WTC11 (cell line): ENCODE results near the gene ARHGAP45. TPM values are rescaled to one million over a fixed set of nuclear protein-coding genes. Genes with fewer than 3 reads are reported as not detected.

Experiments
- ATAC-seq: fragments of 200-7000 bp; cut with Tn5 transposase; 2 replicates; pipeline ENCODE4 v1.10.0; 2021; ENCODE audit warnings: mild to moderate bottlenecking, moderate library complexity
- CTCF ChIA-PET: fragments of 300-600 bp; sonication (Branson Sonifier 250); formaldehyde crosslinking; loops from one replicate; lab custom pipeline; 2021; ENCODE audit warnings: antibody characterized with exemption; lab: Charles Lee
- POLR2A ChIA-PET: fragments of 350-600 bp; sonication (Branson Sonifier 250); formaldehyde crosslinking; loops from one replicate; lab custom pipeline; 2021; ENCODE audit warnings: antibody characterized with exemption; lab: Charles Lee
- DNase-seq: peaks from one replicate; pipeline ENCODE4 v3.0.0; 2021; ENCODE audit warnings: low spot score
- H3K27ac Mint-ChIP-seq: 2 replicates; pipeline ENCODE4 v1.8.0; 2021; ENCODE audit warnings: mixed read lengths
- H3K27me3 Mint-ChIP-seq: 2 replicates; pipeline ENCODE4 v1.8.0; 2021; ENCODE audit warnings: low read depth, mild to moderate bottlenecking, moderate library complexity, mixed read lengths
- H3K36me3 Mint-ChIP-seq: 2 replicates; pipeline ENCODE4 v1.8.0; 2021; ENCODE audit warnings: mixed read lengths
- H3K4me1 Mint-ChIP-seq: 2 replicates; pipeline ENCODE4 v1.8.0; 2022; ENCODE audit warnings: mixed read lengths
- H3K4me3 Mint-ChIP-seq: 2 replicates; pipeline ENCODE4 v1.8.0; 2021; ENCODE audit warnings: mild to moderate bottlenecking, moderate library complexity, mixed read lengths
- H3K9me3 Mint-ChIP-seq: 2 replicates; pipeline ENCODE4 v1.8.0; 2021; ENCODE audit warnings: mixed read lengths
- CREB1 ChIP-seq: sonication (generic); formaldehyde crosslinking; IDR thresholded peaks from 2 replicates; pipeline ENCODE4 v1.8.0; 2023; ENCODE audit warnings: mild to moderate bottlenecking, missing genetic modification reagents
- FOXJ3 ChIP-seq: sonication (generic); formaldehyde crosslinking; IDR thresholded peaks from 2 replicates; pipeline ENCODE4 v1.9.0; 2021; ENCODE audit warnings: missing genetic modification reagents, mild to moderate bottlenecking, borderline replicate concordance
- JAZF1 ChIP-seq: fragments of 250-450 bp; sonication (Bioruptor Pico); IDR thresholded peaks from 2 replicates; pipeline ENCODE4 v1.9.0; 2021; ENCODE audit warnings: moderate library complexity, mild to moderate bottlenecking, inconsistent platforms
- MLX ChIP-seq: sonication (generic); formaldehyde crosslinking; IDR thresholded peaks from 2 replicates; pipeline ENCODE4 v1.8.1; 2023; ENCODE audit warnings: mild to moderate bottlenecking, missing genetic modification reagents, moderate library complexity
- MXD4 ChIP-seq: fragments of 250-450 bp; sonication (Bioruptor Pico); IDR thresholded peaks from 2 replicates; pipeline ENCODE4 v1.8.0; 2021; ENCODE audit warnings: mild to moderate bottlenecking, moderate library complexity, borderline replicate concordance
- NFATC4 ChIP-seq: fragments of 250-450 bp; sonication (Bioruptor Pico); IDR thresholded peaks from 2 replicates; pipeline ENCODE4 v1.9.0; 2021; ENCODE audit warnings: mild to moderate bottlenecking
- NFYB ChIP-seq: sonication (generic); formaldehyde crosslinking; conservative IDR thresholded peaks from 2 replicates; pipeline ENCODE4 v1.8.0; 2022; ENCODE audit warnings: low read depth, missing genetic modification reagents
- NR3C1 ChIP-seq: sonication (generic); formaldehyde crosslinking; conservative IDR thresholded peaks from 2 replicates; pipeline ENCODE4 v1.8.1; 2023; ENCODE audit warnings: low read depth, mild to moderate bottlenecking, missing genetic modification reagents
- OVOL2 ChIP-seq: fragments of 250-450 bp; sonication (Bioruptor Pico); IDR thresholded peaks from 2 replicates; pipeline ENCODE4 v1.9.0; 2021; ENCODE audit warnings: mild to moderate bottlenecking, borderline replicate concordance
- PRRX2 ChIP-seq: fragments of 250-450 bp; sonication (Bioruptor Pico); IDR thresholded peaks from 2 replicates; pipeline ENCODE4 v1.8.0; 2021; ENCODE audit warnings: mild to moderate bottlenecking
- RELA ChIP-seq: sonication (generic); formaldehyde crosslinking; IDR thresholded peaks from 2 replicates; pipeline ENCODE4 v1.8.1; 2022; ENCODE audit warnings: missing genetic modification reagents, mild to moderate bottlenecking, borderline replicate concordance
- SMAD3 ChIP-seq: sonication (generic); formaldehyde crosslinking; IDR thresholded peaks from 2 replicates; pipeline ENCODE4 v1.8.0; 2022; ENCODE audit warnings: missing genetic modification reagents, mild to moderate bottlenecking, borderline replicate concordance
- SMAD4 ChIP-seq: sonication (generic); formaldehyde crosslinking; IDR thresholded peaks from 2 replicates; pipeline ENCODE4 v1.8.0; 2022; ENCODE audit warnings: mild to moderate bottlenecking, missing genetic modification reagents
- TEAD1 ChIP-seq: sonication (generic); formaldehyde crosslinking; IDR thresholded peaks from 2 replicates; pipeline ENCODE4 v1.8.0; 2022; ENCODE audit warnings: mild to moderate bottlenecking, missing genetic modification reagents
- TEAD4 ChIP-seq: sonication (generic); formaldehyde crosslinking; IDR thresholded peaks from 2 replicates; pipeline ENCODE4 v1.8.0; 2022; ENCODE audit warnings: mild to moderate bottlenecking, missing genetic modification reagents
- USF1 ChIP-seq: sonication (generic); formaldehyde crosslinking; IDR thresholded peaks from 2 replicates; pipeline ENCODE4 v1.8.0; 2022; ENCODE audit warnings: mild to moderate bottlenecking, missing genetic modification reagents
- ZBTB21 ChIP-seq: sonication (generic); formaldehyde crosslinking; IDR thresholded peaks from 2 replicates; pipeline ENCODE4 v1.8.1; 2023; ENCODE audit warnings: mild to moderate bottlenecking, missing genetic modification reagents, borderline replicate concordance
- ZNF232 ChIP-seq: sonication (generic); formaldehyde crosslinking; IDR thresholded peaks from 2 replicates; pipeline ENCODE4 v1.8.0; 2022; ENCODE audit warnings: mild to moderate bottlenecking, missing genetic modification reagents
- ZNF317 ChIP-seq: sonication (generic); formaldehyde crosslinking; IDR thresholded peaks from 2 replicates; pipeline ENCODE4 v1.8.1; 2023; ENCODE audit warnings: low read depth, mild to moderate bottlenecking, moderate library complexity, missing genetic modification reagents, borderline replicate concordance
- ZNF396 ChIP-seq: fragments of 250-450 bp; sonication (Bioruptor Pico); IDR thresholded peaks from 2 replicates; pipeline ENCODE4 v1.8.0; 2021; ENCODE audit warnings: mild to moderate bottlenecking, moderate library complexity, borderline replicate concordance
- ZNF671 ChIP-seq: fragments of 250-450 bp; sonication (Bioruptor Pico); IDR thresholded peaks from 2 replicates; pipeline ENCODE4 v1.8.0; 2021; ENCODE audit warnings: mild to moderate bottlenecking
- total RNA-seq: library from RNA; stranded (reverse); gene quantifications from 3 replicates; pipeline ENCODE4 v1.2.3, GENCODE V29; 2021
- TF ChIP-seq, protein P1 (sequence below): fragments of 250-450 bp; sonication (Bioruptor Pico); IDR thresholded peaks from 2 replicates; pipeline ENCODE4 v1.9.0; 2021; ENCODE audit warnings: mild to moderate bottlenecking, borderline replicate concordance
- TF ChIP-seq, protein P2 (sequence below): sonication (generic); formaldehyde crosslinking; IDR thresholded peaks from 2 replicates; pipeline ENCODE4 v1.8.0; 2022; ENCODE audit warnings: mild to moderate bottlenecking, missing genetic modification reagents
- TF ChIP-seq, protein P3 (sequence below): sonication (generic); formaldehyde crosslinking; IDR thresholded peaks from 2 replicates; pipeline ENCODE4 v1.8.1; 2023; ENCODE audit warnings: mild to moderate bottlenecking, missing genetic modification reagents
- TF ChIP-seq, protein P4 (sequence below): sonication (generic); formaldehyde crosslinking; IDR thresholded peaks from 2 replicates; pipeline ENCODE4 v1.8.1; 2022; ENCODE audit warnings: mild to moderate bottlenecking, missing genetic modification reagents, moderate library complexity, borderline replicate concordance

The ARHGAP45 gene
- total RNA-seq, 1 experiment from 2014 or later: 40.9 TPM

DNA sequence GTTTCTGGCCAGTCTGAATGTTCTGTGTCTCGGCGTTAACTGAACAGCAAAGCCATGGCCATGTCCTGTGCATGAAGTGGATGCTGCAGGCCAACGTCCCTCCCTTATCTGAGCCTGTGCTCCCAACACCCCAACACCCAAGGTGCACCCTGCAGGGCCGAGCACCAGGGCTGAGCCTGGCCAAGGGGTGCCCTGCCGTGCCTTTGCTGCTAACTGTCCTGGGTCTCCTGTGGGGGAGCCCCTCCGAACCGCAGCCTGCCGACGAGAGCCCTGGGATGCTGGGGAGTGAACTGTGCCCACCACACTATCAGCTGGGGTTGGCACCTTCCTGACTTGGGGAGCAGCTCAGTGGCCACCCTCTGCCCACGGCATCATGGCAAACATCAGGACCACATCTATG lies 54.4 kb downstream of the ARHGAP45 start:
- DNase-seq (no peak), ATAC-seq (no peak)
- no peak overlapping the region; the same call in 1 of the 2 replicates for H3K27ac Mint-ChIP-seq
- no peaks in the 10 kb centered on the region for H3K27me3 Mint-ChIP-seq
- CTCF ChIA-PET: no interaction called here
- H3K9me3 Mint-ChIP-seq: no peaks in the 10 kb centered on the region
- H3K36me3 Mint-ChIP-seq: peaks cover 11% of the 10 kb centered on the region
- H3K4me3 Mint-ChIP-seq: no peak overlapping the region
- POLR2A ChIA-PET: no interaction called here
- TF ChIP-seq TEAD4 (CRISPR knock-in tag) (no peak), NFYB (CRISPR knock-in tag) (no peak), NFATC4 (no peak), FOXJ3 (no peak), JAZF1 (CRISPR knock-in tag) (no peak), TEAD1 (no peak), MXD4 (CRISPR knock-in tag) (no peak), ZNF232 (CRISPR knock-in tag) (no peak), MLX (CRISPR knock-in tag) (no peak), CREB1 (CRISPR knock-in tag) (no peak)
- TF ChIP-seq, protein P1, sequence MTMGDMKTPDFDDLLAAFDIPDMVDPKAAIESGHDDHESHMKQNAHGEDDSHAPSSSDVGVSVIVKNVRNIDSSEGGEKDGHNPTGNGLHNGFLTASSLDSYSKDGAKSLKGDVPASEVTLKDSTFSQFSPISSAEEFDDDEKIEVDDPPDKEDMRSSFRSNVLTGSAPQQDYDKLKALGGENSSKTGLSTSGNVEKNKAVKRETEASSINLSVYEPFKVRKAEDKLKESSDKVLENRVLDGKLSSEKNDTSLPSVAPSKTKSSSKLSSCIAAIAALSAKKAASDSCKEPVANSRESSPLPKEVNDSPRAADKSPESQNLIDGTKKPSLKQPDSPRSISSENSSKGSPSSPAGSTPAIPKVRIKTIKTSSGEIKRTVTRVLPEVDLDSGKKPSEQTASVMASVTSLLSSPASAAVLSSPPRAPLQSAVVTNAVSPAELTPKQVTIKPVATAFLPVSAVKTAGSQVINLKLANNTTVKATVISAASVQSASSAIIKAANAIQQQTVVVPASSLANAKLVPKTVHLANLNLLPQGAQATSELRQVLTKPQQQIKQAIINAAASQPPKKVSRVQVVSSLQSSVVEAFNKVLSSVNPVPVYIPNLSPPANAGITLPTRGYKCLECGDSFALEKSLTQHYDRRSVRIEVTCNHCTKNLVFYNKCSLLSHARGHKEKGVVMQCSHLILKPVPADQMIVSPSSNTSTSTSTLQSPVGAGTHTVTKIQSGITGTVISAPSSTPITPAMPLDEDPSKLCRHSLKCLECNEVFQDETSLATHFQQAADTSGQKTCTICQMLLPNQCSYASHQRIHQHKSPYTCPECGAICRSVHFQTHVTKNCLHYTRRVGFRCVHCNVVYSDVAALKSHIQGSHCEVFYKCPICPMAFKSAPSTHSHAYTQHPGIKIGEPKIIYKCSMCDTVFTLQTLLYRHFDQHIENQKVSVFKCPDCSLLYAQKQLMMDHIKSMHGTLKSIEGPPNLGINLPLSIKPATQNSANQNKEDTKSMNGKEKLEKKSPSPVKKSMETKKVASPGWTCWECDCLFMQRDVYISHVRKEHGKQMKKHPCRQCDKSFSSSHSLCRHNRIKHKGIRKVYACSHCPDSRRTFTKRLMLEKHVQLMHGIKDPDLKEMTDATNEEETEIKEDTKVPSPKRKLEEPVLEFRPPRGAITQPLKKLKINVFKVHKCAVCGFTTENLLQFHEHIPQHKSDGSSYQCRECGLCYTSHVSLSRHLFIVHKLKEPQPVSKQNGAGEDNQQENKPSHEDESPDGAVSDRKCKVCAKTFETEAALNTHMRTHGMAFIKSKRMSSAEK (CRISPR knock-in tag): no peak
- TF ChIP-seq, protein P2, sequence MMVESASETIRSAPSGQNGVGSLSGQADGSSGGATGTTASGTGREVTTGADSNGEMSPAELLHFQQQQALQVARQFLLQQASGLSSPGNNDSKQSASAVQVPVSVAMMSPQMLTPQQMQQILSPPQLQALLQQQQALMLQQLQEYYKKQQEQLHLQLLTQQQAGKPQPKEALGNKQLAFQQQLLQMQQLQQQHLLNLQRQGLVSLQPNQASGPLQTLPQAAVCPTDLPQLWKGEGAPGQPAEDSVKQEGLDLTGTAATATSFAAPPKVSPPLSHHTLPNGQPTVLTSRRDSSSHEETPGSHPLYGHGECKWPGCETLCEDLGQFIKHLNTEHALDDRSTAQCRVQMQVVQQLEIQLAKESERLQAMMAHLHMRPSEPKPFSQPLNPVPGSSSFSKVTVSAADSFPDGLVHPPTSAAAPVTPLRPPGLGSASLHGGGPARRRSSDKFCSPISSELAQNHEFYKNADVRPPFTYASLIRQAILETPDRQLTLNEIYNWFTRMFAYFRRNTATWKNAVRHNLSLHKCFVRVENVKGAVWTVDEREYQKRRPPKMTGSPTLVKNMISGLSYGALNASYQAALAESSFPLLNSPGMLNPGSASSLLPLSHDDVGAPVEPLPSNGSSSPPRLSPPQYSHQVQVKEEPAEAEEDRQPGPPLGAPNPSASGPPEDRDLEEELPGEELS: no peak
- TF ChIP-seq, all 79 proteins: peak for 0
- H3K4me1 Mint-ChIP-seq: no peaks in the 10 kb centered on the region

DNA sequence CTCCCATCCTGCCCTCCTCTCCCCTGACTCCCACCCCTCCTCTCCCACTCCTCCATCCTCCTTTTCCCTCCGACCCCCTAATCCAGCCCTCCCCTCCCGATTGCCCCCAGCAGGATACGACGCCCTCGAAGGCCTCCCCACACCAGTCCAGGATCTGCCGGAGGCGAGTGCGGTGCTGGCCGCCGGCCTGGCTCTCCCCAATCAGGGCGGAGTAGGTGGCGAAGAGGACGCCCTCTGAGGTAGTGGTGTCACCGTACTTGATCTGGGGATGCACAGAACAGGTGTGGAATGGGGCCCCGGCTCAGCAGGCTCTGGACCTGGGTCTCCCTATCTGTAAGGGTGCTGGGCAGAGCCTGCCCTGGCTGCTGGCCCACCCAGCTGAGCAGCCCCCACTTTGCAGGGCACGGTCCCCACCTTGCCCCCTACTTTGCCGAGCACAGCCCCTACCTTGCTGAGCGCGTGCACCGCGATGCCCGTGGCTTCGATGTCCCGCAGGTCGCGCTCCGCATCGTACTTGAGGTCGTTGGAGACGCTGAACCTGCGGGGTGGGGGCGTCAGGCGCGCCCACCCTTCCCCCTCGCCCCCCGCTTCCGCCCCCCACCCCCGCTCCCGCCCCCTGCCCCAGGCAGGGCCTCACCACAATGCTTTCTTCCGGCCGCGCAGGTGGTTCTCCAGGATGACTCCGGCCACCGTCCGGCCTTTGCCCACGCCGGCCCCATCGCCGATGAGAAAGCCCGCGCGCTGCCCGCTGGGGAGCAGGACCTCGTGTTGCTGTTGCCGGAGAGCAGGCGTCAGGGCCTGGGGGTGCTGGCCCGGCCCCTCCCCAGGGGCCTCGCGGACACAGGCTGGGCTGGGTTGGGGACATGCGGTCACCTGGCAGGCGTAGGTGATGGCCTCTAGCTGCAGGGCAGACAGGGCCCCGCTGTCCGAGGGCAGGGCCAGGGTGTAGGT lies 55.3 kb downstream of the ARHGAP45 start:
- H3K36me3 Mint-ChIP-seq: peaks cover 11% of the 10 kb centered on the region
- no peak for DNase-seq
- H3K4me3 Mint-ChIP-seq: no peak overlapping the region
- no peaks in the 10 kb centered on the region for H3K27me3 Mint-ChIP-seq
- no peak for ATAC-seq
- CTCF ChIA-PET: interaction anchor here (0.8 to 2.9 kb wide), 7 partner anchors 9 to 122 kb away, joined by 3 to 46 read pairs (median 7); partner anchors contain the start of gene ARHGAP45
- POLR2A ChIA-PET: no interaction called here
- H3K27ac Mint-ChIP-seq: 0 out of 2 replicates have a peak overlapping the region, but pooled peaks have one; percentile 32
- no peaks in the 10 kb centered on the region for H3K4me1 Mint-ChIP-seq
- H3K9me3 Mint-ChIP-seq: no peaks in the 10 kb centered on the region
- TF ChIP-seq, protein P3, sequence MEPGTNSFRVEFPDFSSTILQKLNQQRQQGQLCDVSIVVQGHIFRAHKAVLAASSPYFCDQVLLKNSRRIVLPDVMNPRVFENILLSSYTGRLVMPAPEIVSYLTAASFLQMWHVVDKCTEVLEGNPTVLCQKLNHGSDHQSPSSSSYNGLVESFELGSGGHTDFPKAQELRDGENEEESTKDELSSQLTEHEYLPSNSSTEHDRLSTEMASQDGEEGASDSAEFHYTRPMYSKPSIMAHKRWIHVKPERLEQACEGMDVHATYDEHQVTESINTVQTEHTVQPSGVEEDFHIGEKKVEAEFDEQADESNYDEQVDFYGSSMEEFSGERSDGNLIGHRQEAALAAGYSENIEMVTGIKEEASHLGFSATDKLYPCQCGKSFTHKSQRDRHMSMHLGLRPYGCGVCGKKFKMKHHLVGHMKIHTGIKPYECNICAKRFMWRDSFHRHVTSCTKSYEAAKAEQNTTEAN (CRISPR knock-in tag): no peak
- TF ChIP-seq ZNF671 (CRISPR knock-in tag) (no peak), RELA (CRISPR knock-in tag) (no peak), USF1 (CRISPR knock-in tag) (no peak), PRRX2 (CRISPR knock-in tag) (no peak), NR3C1 (CRISPR knock-in tag) (no peak), ZBTB21 (CRISPR knock-in tag) (no peak), ZNF396 (CRISPR knock-in tag) (no peak), SMAD3 (CRISPR knock-in tag) (no peak), SMAD4 (CRISPR knock-in tag) (no peak), OVOL2 (CRISPR knock-in tag) (no peak), ZNF317 (CRISPR knock-in tag) (no peak)
- TF ChIP-seq, protein P4, sequence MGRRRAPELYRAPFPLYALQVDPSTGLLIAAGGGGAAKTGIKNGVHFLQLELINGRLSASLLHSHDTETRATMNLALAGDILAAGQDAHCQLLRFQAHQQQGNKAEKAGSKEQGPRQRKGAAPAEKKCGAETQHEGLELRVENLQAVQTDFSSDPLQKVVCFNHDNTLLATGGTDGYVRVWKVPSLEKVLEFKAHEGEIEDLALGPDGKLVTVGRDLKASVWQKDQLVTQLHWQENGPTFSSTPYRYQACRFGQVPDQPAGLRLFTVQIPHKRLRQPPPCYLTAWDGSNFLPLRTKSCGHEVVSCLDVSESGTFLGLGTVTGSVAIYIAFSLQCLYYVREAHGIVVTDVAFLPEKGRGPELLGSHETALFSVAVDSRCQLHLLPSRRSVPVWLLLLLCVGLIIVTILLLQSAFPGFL (CRISPR knock-in tag): no peak
